DND-41 (cell line): ENCODE measurements around the gene CELSR3.
A peak's percentile ranks its signal among the peaks of the same experiment; 100 is the strongest.

Experiments
- ATAC-seq: fragments of 200-7000 bp; cut with Tn5 transposase; 3 replicates; pipeline ENCODE4 v1.9.1; 2021; ENCODE audit warnings: low read depth; ENCODE audit not compliant: insufficient read depth
- DNase-seq: peaks from one replicate; pipeline ENCODE4 v3.0.0-alpha.2; 2020
- H2AFZ ChIP-seq: 2 replicates; pipeline ENCODE4 v1.6.0; 2012; ENCODE audit warnings: low read depth, low read length
- H3K27ac ChIP-seq: 2 replicates; pipeline ENCODE4 v1.5.1; 2012; ENCODE audit warnings: low read length, inconsistent platforms
- H3K27me3 ChIP-seq: fragments of 200-600 bp; sonication (generic); 2 replicates; pipeline ENCODE4 v1.6.0; 2012; ENCODE audit warnings: low read length, mild to moderate bottlenecking, inconsistent platforms; ENCODE audit not compliant: insufficient read depth, poor library complexity
- H3K36me3 ChIP-seq: 2 replicates; pipeline ENCODE4 v1.5.1; 2012; ENCODE audit warnings: low read length, inconsistent platforms; ENCODE audit not compliant: insufficient read depth
- H3K4me1 ChIP-seq: 2 replicates; pipeline ENCODE4 v1.5.1; 2012; ENCODE audit warnings: mild to moderate bottlenecking, low read length; ENCODE audit not compliant: insufficient read depth
- H3K4me2 ChIP-seq: 2 replicates; pipeline ENCODE4 v1.6.0; 2012; ENCODE audit warnings: mild to moderate bottlenecking, moderate library complexity, low read length, inconsistent platforms; ENCODE audit not compliant: insufficient read depth
- H3K4me3 ChIP-seq, 2 experiments: fragments of 200-600 bp in 1 of 2; shearing (Covaris generic) in 1 of 2; 2 replicates each; pipeline ENCODE4 v1.5.1; 2012 to 2016; ENCODE audit warnings: inconsistent platforms in 2 of 2, low read length in 2 of 2, mild to moderate bottlenecking in 2 of 2, low read depth in 1 of 2, moderate library complexity in 1 of 2
- H3K79me2 ChIP-seq: 2 replicates; pipeline ENCODE4 v1.6.0; 2012; ENCODE audit warnings: low read length, inconsistent platforms; ENCODE audit not compliant: insufficient read depth
- H3K9ac ChIP-seq: 2 replicates; pipeline ENCODE4 v1.6.0; 2012; ENCODE audit warnings: low read depth, mild to moderate bottlenecking, inconsistent platforms, low read length, moderate library complexity
- H3K9me3 ChIP-seq: 2 replicates; pipeline ENCODE4 v1.5.1; 2012; ENCODE audit warnings: low read length, moderate library complexity, mild to moderate bottlenecking, inconsistent platforms; ENCODE audit not compliant: insufficient read depth, severe bottlenecking
- H4K20me1 ChIP-seq: 2 replicates; pipeline ENCODE4 v1.6.0; 2012; ENCODE audit warnings: low read length; ENCODE audit not compliant: insufficient read depth
- CTCF ChIP-seq: IDR thresholded peaks from 2 replicates; pipeline ENCODE4 v1.5.1; 2012; ENCODE audit warnings: borderline replicate concordance, low read length, moderate library complexity, mild to moderate bottlenecking; ENCODE audit not compliant: poor library complexity, severe bottlenecking; ENCODE audit errors: extremely low read depth
- EZH2 ChIP-seq: IDR thresholded peaks from 3 replicates; pipeline ENCODE4 v1.6.1; 2012; ENCODE audit warnings: borderline replicate concordance, low read depth, mild to moderate bottlenecking, moderate library complexity, low read length, inconsistent platforms; ENCODE audit not compliant: severe bottlenecking

The CELSR3 gene

GRCh38 chr3:48623851-48624547 lies 38.7 kb downstream of the CELSR3 start:
- no peak for DNase-seq
- H2AFZ ChIP-seq: no peak overlapping the region
- H3K9me3 ChIP-seq: no peaks in the 10 kb centered on the region
- no peak for TF ChIP-seq EZH2
- no peak for TF ChIP-seq CTCF
- H3K4me3 ChIP-seq: no peak overlapping the region
- H3K27me3 ChIP-seq: no peaks in the 10 kb centered on the region
- ATAC-seq: peak; percentile 52; the same call in 2 of the 3 replicates
- no peak overlapping the region for H3K4me2 ChIP-seq
- H3K79me2 ChIP-seq: no peaks in the 10 kb centered on the region
- H3K36me3 ChIP-seq: peaks cover 49% of the 10 kb centered on the region
- H3K27ac ChIP-seq: peak overlapping the region; percentile 59
- no peaks in the 10 kb centered on the region for H4K20me1 ChIP-seq
- H3K9ac ChIP-seq: no peak overlapping the region
- H3K4me1 ChIP-seq: peaks cover 8% of the 10 kb centered on the region; the same call in 1 of the 2 replicates

GRCh38 chr3:48621461-48621869 lies 41.2 kb downstream of the CELSR3 start, which contains the start of gene TMEM89:
TSS of gene TMEM89 (minus strand) at chr3:48621769. CDS start at chr3:48621756, 13 bp downstream.
- TF ChIP-seq EZH2: no peak
- TF ChIP-seq CTCF: no peak
- no peaks in the 10 kb centered on the region for H4K20me1 ChIP-seq
- no peak within 1 kb of the TSS for H3K27ac ChIP-seq
- ATAC-seq (no peak), DNase-seq (no peak)
- H3K4me1 ChIP-seq: peaks cover 8% of the 10 kb centered on the region; the same call in 1 of the 2 replicates
- H3K9ac ChIP-seq: no peak within 1 kb of the TSS
- no peak within 1 kb of the TSS for H3K4me2 ChIP-seq
- no peak within 1 kb of the TSS for H3K4me3 ChIP-seq
- peaks cover 16% of the 10 kb centered on the region for H3K9me3 ChIP-seq
- peaks cover 46% of the 10 kb centered on the region for H3K36me3 ChIP-seq
- H2AFZ ChIP-seq: no peak within 1 kb of the TSS
- H3K79me2 ChIP-seq: 0 out of 2 replicates have a peak, but pooled peaks cover 5% of the 10 kb centered on the region
- no peaks in the 10 kb centered on the region for H3K27me3 ChIP-seq

- no peaks in the 10 kb centered on the region for H3K27me3 ChIP-seq
- H3K9ac ChIP-seq: no peak overlapping the region
- H3K4me1 ChIP-seq: peaks cover 8% of the 10 kb centered on the region; the same call in 1 of the 2 replicates
- ATAC-seq: no peak
- TF ChIP-seq CTCF (no peak), EZH2 (no peak)
- 0 out of 2 replicates have a peak, but pooled peaks cover 5% of the 10 kb centered on the region for H3K79me2 ChIP-seq
- no peaks in the 10 kb centered on the region for H4K20me1 ChIP-seq
- peaks cover 16% of the 10 kb centered on the region for H3K9me3 ChIP-seq
- no peak for DNase-seq
- peaks cover 34% of the 10 kb centered on the region for H3K36me3 ChIP-seq
- no peak overlapping the region for H3K4me3 ChIP-seq
- no peak overlapping the region for H2AFZ ChIP-seq
- no peak overlapping the region for H3K4me2 ChIP-seq
- no peak overlapping the region; the same call in 1 of the 2 replicates for H3K27ac ChIP-seq
Observed at GRCh38 chr3:48619541-48620524, 42.9 kb downstream of the CELSR3 start.
